Measurements from ENCODE around the gene YPEL5.
A peak's percentile ranks its signal among the peaks of the same experiment; 100 is the strongest.

- no peak for TF ChIP-seq EP300 (IDR thresholded peaks at IDR 0.05)
- TF ChIP-seq, protein P1, sequence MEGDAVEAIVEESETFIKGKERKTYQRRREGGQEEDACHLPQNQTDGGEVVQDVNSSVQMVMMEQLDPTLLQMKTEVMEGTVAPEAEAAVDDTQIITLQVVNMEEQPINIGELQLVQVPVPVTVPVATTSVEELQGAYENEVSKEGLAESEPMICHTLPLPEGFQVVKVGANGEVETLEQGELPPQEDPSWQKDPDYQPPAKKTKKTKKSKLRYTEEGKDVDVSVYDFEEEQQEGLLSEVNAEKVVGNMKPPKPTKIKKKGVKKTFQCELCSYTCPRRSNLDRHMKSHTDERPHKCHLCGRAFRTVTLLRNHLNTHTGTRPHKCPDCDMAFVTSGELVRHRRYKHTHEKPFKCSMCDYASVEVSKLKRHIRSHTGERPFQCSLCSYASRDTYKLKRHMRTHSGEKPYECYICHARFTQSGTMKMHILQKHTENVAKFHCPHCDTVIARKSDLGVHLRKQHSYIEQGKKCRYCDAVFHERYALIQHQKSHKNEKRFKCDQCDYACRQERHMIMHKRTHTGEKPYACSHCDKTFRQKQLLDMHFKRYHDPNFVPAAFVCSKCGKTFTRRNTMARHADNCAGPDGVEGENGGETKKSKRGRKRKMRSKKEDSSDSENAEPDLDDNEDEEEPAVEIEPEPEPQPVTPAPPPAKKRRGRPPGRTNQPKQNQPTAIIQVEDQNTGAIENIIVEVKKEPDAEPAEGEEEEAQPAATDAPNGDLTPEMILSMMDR (IDR thresholded peaks at IDR 0.05): peak; percentile 74 to 85 (median 84)
- TF ChIP-seq POLR2A (IDR thresholded peaks at IDR 0.05): no peak
- peak in 1 of 2 donors; percentile 10 for TF ChIP-seq POLR2AphosphoS5 (IDR thresholded peaks at IDR 0.05)
Measured at GRCh38 chr2:30165050-30165520, 18.3 kb downstream of the YPEL5 start.

Data from upper lobe of left lung (tissue), 4 donors.